HG02852 (cell line): ENCODE results near the gene FRMD4B.

ENCODE experiments used
- ATAC-seq: cut with Tn5 transposase; IDR thresholded peaks from one replicate; pipeline ENCODE4 v1.9.1; 2021; ENCODE audit warnings: mild to moderate bottlenecking, moderate library complexity; ENCODE audit not compliant: unreplicated experiment

FRMD4B gene

GRCh38 chr3:69368129-69368741, 17.7 kb downstream of the FRMD4B start:
- ATAC-seq: peak; percentile 99

- ATAC-seq: no peak
These were observed 18.3 kb downstream of the FRMD4B start for GRCh38 chr3:69367586-69367985.

GRCh38 chr3:69364354-69364753, 21.5 kb downstream of the FRMD4B start:
- ATAC-seq: no peak

GRCh38 chr3:69360690-69361089, 25.2 kb downstream of the FRMD4B start:
- no peak for ATAC-seq

GRCh38 chr3:69359916-69360315, 26.0 kb downstream of the FRMD4B start:
- no peak for ATAC-seq

- ATAC-seq: no peak
These were observed 26.5 kb downstream of the FRMD4B start for GRCh38 chr3:69359339-69359893.

GRCh38 chr3:69357196-69357595, 28.7 kb downstream of the FRMD4B start:
- ATAC-seq: no peak

- ATAC-seq: no peak
These were observed 30.9 kb downstream of the FRMD4B start for GRCh38 chr3:69354948-69355347.

GRCh38 chr3:69353503-69353902, 32.4 kb downstream of the FRMD4B start:
- no peak for ATAC-seq

GRCh38 chr3:69353088-69353478, 32.8 kb downstream of the FRMD4B start:
- no peak for ATAC-seq

- no peak for ATAC-seq
These were observed 33.4 kb downstream of the FRMD4B start for GRCh38 chr3:69352305-69353087.

- ATAC-seq: no peak
These were observed 42.0 kb downstream of the FRMD4B start for GRCh38 chr3:69343875-69344274.

GRCh38 chr3:69342074-69342473, 43.8 kb downstream of the FRMD4B start:
- no peak for ATAC-seq

- ATAC-seq: no peak
These were observed 46.1 kb downstream of the FRMD4B start for GRCh38 chr3:69339760-69340159.

- ATAC-seq: no peak
These were observed 47.0 kb downstream of the FRMD4B start for GRCh38 chr3:69338911-69339310.

- ATAC-seq: no peak
These were observed 53.0 kb downstream of the FRMD4B start for GRCh38 chr3:69332934-69333333.

GRCh38 chr3:69330891-69331400, 54.9 kb downstream of the FRMD4B start:
- ATAC-seq: no peak

GRCh38 chr3:69329892-69330291, 56.0 kb downstream of the FRMD4B start:
- no peak for ATAC-seq

- ATAC-seq: no peak
These were observed 57.0 kb downstream of the FRMD4B start for GRCh38 chr3:69328963-69329302.

GRCh38 chr3:69328103-69328962, 57.6 kb downstream of the FRMD4B start:
- no peak for ATAC-seq

GRCh38 chr3:69326855-69327300, 59.0 kb downstream of the FRMD4B start:
- peak; percentile 85 for ATAC-seq
